Measurements from ENCODE around the gene RNF25. TPM values are rescaled to one million over a fixed set of nuclear protein-coding genes. Genes with fewer than 3 reads are reported as not detected.
A peak's percentile ranks its signal among the peaks of the same experiment; 100 is the strongest.
"Not testable (repeated sequence)": the region's sequence is repeated elsewhere in the genome, so short reads cannot be mapped to it uniquely, and the experiment has no call there.

RNF25 gene
- total and polyA plus RNA-seq, 4 donors: 15.5 to 34.4 (median 20.0) TPM

- H3K9me3 ChIP-seq (ENCODE audit: control insufficient read depth in 4 of 4, insufficient read depth in 3 of 4, low read length in 3 of 4): no peaks in the 10 kb centered on the region
- H3K27ac ChIP-seq (ENCODE audit: low read depth in 1 of 2, low read length in 1 of 2): no peak overlapping the region
- no peak overlapping the region for H3K9ac ChIP-seq (ENCODE audit: insufficient read depth in 1 of 2, low read length in 2 of 2)
- H3K4me3 ChIP-seq: no peak overlapping the region
- H3K27me3 ChIP-seq (ENCODE audit: control insufficient read depth in 3 of 3, insufficient read depth in 3 of 3, low read length in 2 of 3): no peaks in the 10 kb centered on the region
- DNase-seq: no peak
- 93 to 94% methylated on average over 3 of the region's 3 CpGs for WGBS, 2 donors
- peaks cover 5 to 50% (median 43%) of the 10 kb centered on the region in 4 donors for H3K36me3 ChIP-seq (ENCODE audit: control insufficient read depth in 4 of 4, insufficient read depth in 4 of 4, low read length in 4 of 4)
- no peaks in the 10 kb centered on the region for H3K4me1 ChIP-seq (ENCODE audit: control insufficient read depth in 5 of 5, insufficient read depth in 5 of 5, low read length in 5 of 5)
- ATAC-seq (ENCODE audit: insufficient read depth, low FRiP score): no peak
- no peak for TF ChIP-seq CTCF (IDR thresholded peaks at IDR 0.05; ENCODE audit: control extremely low read depth, extremely low read depth)
These were observed 22.8 kb upstream of the RNF25 start for GRCh38 chr2:218694405-218695145.

DNA sequence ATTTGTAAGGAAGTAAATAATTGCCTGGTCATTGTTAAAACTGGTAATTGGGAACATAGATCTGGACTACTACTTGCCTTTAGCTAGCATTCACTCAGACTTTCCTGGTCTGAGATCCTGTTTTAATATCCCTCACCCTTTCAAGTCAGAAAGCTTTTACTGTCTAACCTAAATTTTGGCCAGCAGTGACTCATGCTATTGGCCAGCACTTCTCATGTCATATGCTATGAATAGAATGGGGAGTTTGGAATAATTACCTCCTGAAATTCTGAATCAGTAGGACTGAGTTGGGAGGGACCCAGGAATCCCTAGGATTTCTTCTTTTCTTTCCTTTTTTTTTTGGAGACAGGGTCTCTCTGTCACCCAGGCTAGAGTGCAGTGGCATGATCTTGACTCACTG lies 19.4 kb upstream of the RNF25 start:
- H3K27me3 ChIP-seq (ENCODE audit: control insufficient read depth in 3 of 3, insufficient read depth in 3 of 3, low read length in 2 of 3): no peaks in the 10 kb centered on the region
- no peaks in the 10 kb centered on the region for H3K9me3 ChIP-seq (ENCODE audit: control insufficient read depth in 4 of 4, insufficient read depth in 3 of 4, low read length in 3 of 4)
- ATAC-seq (ENCODE audit: insufficient read depth, low FRiP score) (no peak), DNase-seq (no peak)
- no peak overlapping the region for H3K27ac ChIP-seq (ENCODE audit: low read depth in 1 of 2, low read length in 1 of 2)
- peaks cover 3 to 39% (median 24%) of the 10 kb centered on the region in 4 donors for H3K36me3 ChIP-seq (ENCODE audit: control insufficient read depth in 4 of 4, insufficient read depth in 4 of 4, low read length in 4 of 4)
- peaks cover 0 to 2% (median 0%) of the 10 kb centered on the region in 5 donors for H3K4me1 ChIP-seq (ENCODE audit: control insufficient read depth in 5 of 5, insufficient read depth in 5 of 5, low read length in 5 of 5)
- TF ChIP-seq CTCF (IDR thresholded peaks at IDR 0.05; ENCODE audit: control extremely low read depth, extremely low read depth): no peak
- no peak overlapping the region for H3K9ac ChIP-seq (ENCODE audit: insufficient read depth in 1 of 2, low read length in 2 of 2)
- no peak overlapping the region for H3K4me3 ChIP-seq

DNA sequence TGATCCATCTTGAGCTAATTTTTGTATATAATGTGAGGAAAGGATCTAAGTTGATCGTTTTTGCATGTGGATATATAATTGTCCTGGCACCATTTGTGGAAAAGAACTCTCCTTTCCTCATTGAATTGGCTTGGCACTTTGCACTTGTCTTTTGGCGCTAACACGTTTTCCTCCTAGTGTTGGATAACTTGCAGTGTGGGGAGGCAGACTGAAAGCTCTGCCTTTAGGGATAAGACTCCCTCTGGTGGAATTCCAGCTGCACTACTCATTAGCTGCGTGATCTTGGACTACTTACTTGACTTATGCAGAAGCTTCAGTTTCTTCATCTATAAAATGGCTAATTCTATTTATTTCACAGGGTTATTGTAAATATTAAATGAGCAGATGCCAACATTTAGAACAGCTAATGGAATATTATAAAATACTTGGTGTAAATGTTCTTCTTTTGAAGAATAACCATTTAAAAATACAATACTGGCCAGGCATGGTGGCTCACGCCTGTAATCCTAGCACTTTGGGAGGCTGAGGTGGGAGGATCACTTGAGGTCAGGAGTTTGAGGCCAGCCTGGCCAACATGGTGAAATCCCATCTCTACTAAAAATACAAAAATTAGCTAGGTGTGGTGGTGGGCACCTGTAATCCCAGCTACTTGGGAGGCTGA lies 15.7 kb upstream of the RNF25 start:
- H3K4me3 ChIP-seq; H3K9ac ChIP-seq (ENCODE audit: insufficient read depth in 1 of 2, low read length in 2 of 2); H3K4me1 ChIP-seq (ENCODE audit: control insufficient read depth in 5 of 5, insufficient read depth in 5 of 5, low read length in 5 of 5); ATAC-seq (ENCODE audit: insufficient read depth, low FRiP score); H3K27ac ChIP-seq (ENCODE audit: low read depth in 1 of 2, low read length in 1 of 2); H3K27me3 ChIP-seq (ENCODE audit: control insufficient read depth in 3 of 3, insufficient read depth in 3 of 3, low read length in 2 of 3); H3K9me3 ChIP-seq (ENCODE audit: control insufficient read depth in 4 of 4, insufficient read depth in 3 of 4, low read length in 3 of 4): not testable (repeated sequence)
- H3K36me3 ChIP-seq (ENCODE audit: control insufficient read depth in 4 of 4, insufficient read depth in 4 of 4, low read length in 4 of 4): peaks cover 7 to 34% (median 12%) of the 10 kb centered on the region in 4 donors
- 23% methylated on average over 5 of the region's 5 CpGs for WGBS, 2 donors
- DNase-seq: peak; percentile 51 to 82 (median 73)
- TF ChIP-seq CTCF (IDR thresholded peaks at IDR 0.05; ENCODE audit: control extremely low read depth, extremely low read depth): peak; percentile 55
